ENCODE results near the gene RAD23A.
"Not testable (repeated sequence)": the region's sequence is repeated elsewhere in the genome, so short reads cannot be mapped to it uniquely, and the experiment has no call there.

RAD23A gene

DNA sequence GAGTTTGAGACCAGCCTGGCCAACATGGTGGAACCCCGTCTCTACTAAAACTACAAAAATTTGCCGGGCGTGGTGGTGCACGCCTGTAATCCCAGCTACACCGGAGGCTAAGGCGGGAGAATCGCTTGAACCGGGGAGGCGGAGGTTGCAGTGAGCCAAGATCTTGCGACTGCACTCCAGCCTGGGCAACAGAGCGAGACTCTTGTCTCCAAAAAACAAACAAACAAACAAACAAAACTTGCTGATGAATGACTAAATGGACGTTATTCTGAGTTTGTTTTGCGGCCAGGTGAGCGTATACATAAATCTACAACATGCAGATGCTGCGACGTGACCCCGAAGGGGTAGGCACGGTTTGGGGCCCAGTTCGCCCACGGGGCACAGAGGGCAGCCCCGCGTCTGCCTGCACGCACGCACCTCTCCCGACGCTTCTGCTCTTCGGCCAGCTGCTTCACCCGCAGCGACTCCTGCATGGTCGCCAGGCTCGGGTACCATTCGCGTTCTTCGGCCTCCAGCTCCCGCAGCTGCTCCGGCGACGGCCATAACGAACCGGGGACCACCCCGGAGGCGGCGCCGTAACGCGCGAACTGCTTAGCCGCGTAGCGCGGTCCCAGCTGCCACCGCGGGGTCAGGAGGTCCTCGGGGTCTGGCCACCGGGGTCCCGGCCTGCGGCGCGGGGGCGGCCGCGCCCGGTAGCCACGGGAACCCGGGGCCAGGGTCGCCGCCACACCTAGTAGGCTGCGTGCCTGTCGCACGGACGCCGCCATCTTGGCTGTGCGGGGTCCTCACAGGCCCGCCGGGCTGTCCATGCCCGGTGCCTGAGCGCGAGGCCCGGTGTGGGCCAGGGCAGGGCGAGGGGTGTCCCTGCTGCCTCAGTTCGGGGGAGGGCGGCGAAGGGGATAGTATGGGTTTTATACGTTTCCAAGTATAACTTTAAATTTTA is 11.1 kb downstream of the RAD23A start, which contains the start of gene GADD45GIP1:
TSS of gene GADD45GIP1 (minus strand) at position 778 of the 943 bp plus-strand sequence. CDS start at position 767, 11 bp downstream.
- DNase-seq, result no peak

DNA sequence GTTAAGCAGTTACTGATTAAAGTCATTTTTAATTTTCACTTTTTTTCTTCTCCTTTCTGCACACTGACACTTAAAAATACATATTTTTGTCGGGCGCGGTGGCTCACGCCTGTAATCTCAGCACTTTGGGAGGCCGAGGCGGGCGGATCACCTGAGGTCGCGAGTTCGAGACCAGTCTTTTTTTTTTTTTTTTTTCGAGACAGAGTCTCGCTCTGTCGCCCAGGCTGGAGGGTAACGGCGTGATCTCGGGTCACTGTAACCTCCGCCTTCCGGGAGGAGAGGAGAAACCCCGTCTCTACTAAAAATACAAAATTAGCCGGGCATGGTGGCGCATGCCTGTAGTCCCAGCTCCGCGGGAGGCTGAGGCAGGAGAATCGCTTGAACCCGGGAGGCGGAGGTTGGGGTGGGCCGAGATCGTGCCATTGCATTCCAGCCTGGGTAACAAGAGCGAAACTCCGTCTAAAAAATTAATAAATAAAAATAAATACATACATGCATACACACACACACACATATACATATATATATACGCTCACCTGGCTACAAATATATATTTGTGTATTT is 11.8 kb downstream of the RAD23A start:
- not testable (repeated sequence) for DNase-seq

DNA sequence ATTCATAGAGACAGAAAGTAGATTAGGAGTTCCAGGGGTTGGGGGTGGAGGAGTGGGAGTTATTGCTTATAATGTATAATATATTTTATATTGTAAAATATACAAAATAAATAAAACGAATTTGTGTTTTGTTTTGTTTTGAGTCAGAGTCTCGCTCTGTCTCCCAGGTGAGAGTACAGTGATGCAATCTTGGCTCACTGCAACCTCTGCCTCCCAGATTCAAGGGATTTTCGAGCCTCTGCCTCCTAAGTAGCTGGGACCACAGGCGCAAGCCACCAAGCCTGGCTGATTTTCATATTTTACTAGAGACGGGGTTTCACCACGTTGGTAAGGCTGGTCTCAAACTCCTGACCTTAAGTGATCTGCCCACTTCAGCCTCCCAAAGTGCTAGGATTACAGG is 13.8 kb downstream of the RAD23A start:
- no peak for DNase-seq

DNA sequence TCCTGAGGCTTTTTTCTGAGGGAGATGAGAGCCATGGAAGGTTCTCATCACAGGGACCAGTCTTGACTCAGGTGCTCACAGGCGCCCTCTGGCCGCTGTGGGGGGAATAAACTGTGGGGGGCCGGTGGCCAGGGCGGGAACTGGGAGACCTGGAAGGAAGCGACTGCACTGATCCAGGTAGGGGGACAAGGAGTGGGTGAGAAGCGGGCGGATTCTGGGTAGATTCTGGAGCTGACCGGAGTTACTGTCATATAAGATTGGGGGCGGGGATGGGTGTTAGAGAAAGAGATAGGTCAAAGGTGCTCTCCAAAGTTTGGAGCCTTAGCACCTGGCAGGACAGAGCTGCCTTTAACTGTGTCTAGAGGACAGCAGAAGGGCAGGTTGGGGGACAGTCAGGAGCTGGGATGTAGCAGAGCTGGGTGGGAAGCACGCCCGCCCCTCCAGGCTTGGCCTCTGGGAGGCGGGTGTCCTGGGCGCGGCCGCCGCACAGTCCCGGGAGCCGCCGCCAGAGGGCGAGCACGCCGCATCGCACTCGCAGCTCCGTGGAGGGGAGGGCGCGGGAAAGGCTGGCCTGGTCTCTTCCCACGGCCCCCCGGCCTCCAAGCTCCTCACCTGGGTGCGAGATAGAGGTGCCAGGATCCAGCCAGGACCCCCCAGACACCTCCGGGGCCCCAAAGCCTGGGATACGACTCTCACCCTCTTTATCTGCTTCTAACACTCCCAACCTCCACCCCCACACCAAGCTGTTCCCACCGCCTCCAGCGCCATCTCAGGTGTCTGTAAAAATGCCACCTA is 19.6 kb downstream of the RAD23A start:
- no peak for DNase-seq

DNA sequence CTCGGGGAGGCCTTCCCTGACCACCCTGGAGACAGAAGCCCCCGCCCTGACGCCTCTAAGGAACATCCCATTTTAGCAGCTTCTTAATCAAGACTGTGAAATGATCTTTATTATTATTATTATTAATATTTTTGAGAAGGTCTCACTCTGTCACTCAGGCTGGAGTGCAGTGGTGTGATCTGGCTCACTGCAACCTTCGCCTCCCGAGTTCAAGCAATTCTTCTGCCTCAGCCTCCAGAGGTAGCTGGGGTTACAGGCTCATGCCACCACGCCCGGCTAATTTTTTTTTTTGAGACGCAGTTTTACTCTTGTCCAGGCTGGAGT is 20.1 kb downstream of the RAD23A start:
- no peak for DNase-seq

DNA sequence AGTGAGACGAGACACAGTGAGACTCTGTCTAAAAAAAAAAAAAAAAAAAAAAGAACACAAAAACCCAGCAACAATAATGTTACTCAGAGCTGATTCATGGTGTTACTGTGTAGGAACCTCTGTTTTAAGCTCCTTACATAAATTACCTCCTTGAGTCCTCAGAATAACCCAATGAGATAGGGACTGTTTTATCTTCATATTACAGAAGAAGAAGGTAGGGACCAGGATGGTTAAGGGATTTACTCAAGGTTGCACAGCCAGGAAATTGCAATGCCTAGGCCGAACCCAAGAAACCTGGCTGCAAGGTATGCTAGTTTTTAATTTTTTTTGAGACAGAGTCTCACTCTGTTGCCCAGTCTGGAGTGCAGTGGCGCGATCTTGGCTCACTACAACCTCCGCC is 22.2 kb downstream of the RAD23A start:
- DNase-seq, result no peak

DNA sequence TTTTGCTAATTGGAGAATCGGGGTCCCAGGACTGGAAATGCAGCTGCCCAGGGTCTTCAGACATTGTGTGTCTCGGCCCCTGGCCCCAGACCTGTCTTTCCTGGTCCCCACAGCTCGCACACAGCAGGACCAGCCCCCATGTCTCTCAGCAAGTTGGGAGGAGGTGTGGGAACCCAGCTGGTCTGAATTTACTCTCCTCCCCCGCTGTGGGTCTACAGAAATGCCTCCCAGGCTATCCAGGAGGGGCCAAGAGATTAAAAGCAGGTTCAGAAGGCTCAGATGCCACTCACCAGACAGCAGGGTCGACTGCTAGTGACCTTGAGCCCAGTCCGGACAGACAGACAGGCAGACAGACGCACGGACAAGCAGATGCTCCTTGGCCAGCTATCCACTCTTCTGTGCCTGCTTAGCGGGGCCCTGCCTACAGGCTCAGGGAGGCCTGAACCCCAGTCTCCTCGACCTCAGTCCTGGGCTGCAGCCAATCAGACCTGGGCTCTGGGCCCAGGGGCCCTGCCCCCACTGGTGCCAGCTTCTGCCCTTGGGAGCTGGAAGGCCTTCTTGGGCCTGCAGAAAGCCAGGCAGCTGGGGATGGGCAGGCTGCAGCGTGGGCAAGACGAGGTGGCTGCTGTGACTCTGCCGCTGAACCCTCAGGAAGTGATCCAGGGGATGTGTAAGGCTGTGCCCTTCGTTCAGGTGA is 23.8 kb downstream of the RAD23A start, which contains the start of gene DAND5:
TSS of gene DAND5 (plus strand) at position 285 of the 697 bp plus-strand sequence. CDS start at position 370, 85 bp downstream.
- DNase-seq, result no peak

DNA sequence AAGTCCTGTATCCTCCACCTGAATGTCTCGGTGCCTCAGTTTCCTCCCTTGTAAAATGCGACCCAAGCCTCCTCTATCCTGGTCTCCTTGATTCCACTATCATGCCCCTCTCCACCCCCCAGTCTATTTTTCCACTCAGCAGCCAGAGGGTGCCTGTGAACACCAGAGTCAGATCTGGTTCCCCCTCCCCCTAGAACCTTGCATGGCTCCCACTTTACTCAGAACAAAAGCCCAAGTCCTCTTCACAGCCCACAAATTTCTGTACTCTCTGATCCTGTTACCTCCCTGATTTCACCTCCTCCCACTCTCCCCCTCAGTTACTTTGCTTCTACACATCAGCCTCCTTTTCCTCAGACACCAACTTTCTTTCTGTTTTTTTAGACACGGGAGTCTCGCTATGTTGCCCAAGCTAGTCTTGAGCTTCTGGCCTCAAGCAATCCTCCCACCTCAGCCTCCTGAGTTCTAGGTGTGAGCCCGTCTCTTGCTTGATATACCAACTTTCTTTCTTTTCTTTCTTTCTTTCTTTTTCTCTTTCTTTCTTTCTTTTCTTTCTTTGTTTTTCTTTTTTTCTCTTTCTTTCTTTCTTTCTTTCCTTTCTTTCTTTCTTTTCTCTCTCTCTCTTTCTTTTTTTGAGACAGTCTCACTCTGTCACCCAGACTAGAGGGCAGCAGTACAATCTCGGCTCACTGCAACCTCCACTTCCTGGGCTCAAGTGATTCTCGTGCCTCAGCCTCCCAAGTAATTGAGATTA is 24.6 kb downstream of the RAD23A start:
- DNase-seq, result no peak

DNA sequence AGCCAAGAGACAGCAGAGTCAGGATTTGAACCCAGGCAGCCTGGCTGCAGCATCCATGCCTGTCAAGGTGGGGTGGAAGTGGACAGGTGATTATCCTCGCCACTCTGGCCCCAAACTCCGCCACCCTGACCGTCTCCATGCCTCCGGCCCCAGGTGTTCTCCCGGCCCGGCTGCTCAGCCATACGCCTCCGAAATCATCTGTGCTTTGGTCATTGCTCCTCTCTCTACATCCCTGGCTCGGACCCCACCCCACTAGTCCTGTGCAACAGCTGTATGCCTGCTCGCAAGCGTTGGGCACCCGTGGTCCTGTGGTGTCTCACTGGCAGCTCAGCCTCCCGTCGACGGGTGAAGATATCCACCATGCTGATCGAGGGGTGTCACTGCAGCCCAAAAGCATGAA is 27.6 kb downstream of the RAD23A start:
- DNase-seq, result no peak

DNA sequence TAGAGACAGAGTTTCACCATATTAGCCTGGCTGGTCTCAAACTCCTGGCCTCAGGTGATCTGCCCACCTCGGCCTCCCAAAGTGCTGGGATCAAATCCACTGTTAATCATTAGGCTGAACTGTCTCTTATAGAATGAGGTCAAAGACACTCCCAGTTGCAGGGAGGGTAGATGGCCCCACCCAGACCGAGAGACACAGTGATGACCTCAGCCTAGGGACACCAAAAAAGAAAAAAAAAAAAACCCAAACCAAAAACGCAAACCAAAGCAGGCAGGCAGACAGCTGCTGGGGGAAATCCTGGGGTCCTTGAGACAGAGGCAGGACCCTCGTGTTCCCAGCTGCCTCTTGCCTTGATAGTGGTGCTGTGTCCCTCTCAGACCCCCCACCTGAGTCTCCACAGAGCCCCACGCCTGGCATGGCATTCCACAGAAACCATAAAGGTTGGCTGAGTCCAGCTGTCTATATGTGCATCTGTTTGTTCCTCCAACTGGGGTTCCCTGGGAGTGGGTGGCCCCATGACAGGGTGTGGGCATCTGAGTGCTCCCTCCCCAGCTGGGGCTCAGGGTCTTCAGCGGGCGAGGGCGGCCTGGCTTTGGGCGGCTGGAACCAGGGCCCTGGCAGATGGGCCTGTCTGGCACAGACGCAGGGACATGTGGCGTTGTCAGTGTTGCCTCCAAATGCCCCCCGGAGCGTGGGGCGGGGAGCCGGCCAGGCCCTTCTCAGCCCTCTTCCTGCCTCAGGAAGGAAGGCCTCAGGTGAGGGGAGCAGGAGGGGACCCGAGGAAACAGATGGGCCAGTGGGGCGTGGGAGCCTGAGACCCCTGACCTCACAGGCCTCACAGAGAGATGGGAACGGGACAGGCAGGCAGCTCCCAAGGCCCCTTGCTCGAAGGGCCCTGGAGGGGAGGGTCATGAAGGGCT is 28.9 kb downstream of the RAD23A start:
- no peak for DNase-seq

DNA sequence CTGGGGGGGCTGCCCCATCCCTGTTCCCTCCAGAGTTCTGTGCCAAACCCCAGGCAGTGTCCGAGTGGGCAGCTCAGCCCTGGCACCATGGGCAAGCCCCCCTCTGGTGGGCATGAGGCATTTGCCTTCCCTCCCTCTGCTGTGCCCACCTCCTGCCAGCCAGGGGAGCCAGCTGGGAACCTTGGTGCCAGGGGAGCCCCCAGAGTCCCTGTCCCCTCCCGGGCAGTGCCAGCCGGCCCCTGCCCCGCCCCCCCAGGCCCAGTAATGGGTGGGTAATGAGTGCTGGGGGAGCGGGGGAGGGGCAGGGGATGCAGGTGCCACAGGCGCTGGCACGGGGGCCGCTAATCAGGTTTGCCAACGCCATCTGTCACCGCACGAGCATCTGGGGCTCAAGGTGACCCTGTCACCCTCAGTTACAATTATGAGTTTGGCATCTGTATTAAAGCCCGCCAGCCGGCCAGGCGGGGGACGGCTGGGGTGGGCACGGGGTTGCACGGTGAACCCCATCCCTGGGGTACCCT is 29.6 kb downstream of the RAD23A start:
- DNase-seq, result no peak

DNA sequence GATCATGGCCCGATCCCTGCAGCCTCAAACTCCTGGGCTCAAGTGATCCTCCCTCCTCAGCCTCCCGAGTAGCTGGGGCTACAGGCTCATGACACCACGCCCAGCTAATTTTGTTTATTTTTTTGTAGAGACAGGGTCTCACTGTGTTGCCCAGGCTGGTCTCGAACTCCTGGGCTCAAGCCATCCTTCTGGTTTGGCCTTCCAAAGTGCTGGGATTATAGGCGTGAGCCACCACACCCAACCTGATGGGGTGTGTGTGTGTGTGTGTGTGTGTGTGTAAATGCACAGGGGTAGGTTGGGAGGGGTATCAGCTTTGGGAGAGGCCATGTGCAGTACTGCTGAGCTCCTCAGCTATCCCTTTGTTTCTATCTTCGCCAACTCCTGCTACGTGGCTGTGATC is 30.4 kb downstream of the RAD23A start:
- DNase-seq, result not testable (repeated sequence)

DNA sequence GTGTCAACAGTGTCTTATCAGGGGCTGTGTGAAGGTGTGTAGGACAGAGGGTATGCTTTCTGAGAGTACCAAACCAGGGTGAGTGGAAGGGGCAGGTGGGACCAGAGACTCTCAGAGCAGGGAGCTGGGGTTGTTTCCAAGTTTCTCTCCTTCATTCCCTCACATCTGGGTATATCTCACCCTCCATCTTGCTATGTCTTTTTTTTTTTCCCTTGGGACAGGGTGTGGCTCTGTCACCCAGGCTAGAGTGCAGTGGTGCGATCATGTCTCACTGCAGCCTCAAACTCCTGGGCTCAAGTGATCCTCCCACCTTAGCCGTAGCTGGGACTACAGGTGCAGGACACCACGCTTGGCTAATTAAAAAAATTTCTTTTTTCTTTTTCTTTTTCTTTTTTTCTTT is 34.3 kb downstream of the RAD23A start:
- no peak for DNase-seq

DNA sequence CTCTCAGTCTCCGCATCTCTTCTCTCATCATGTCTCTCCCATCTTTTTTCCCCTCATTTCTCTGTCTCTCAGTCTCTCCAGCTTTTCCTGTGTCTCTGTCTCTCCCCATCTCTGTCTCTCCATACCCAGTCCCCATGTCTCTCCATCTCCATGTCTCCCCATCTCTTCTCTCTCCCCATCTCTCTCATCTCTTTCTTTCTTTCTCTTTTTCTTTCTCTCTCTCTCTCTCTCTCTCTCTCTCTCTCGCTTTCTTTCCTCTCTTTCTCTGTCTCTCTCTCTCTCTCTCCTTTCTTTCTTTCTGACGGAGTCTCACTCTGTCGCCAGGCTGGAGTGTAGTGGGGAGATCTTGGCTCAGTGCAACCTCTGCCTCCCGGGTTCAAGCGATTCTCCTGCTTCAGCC is 37.0 kb downstream of the RAD23A start:
- no peak for DNase-seq

DNA sequence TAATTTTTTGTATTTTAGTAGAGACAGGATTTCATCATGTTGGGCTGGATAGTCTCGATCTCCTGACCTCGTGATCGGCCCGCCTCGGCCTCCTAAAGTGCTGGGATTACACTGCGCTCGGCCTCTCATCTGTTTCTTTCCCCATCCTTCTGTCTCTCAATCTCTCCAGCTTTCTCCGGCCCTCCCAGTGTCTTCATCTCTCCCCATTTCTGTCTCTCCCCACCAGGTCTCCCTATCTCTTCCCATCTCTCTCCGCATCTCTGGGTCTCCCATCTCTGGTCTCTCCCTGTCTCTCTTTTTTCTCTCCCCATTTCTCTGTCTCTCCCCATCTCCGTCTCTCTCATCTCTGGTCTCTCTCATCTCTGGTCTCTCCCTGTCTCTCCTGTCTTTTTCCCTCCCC is 37.4 kb downstream of the RAD23A start:
- DNase-seq, result no peak

DNA sequence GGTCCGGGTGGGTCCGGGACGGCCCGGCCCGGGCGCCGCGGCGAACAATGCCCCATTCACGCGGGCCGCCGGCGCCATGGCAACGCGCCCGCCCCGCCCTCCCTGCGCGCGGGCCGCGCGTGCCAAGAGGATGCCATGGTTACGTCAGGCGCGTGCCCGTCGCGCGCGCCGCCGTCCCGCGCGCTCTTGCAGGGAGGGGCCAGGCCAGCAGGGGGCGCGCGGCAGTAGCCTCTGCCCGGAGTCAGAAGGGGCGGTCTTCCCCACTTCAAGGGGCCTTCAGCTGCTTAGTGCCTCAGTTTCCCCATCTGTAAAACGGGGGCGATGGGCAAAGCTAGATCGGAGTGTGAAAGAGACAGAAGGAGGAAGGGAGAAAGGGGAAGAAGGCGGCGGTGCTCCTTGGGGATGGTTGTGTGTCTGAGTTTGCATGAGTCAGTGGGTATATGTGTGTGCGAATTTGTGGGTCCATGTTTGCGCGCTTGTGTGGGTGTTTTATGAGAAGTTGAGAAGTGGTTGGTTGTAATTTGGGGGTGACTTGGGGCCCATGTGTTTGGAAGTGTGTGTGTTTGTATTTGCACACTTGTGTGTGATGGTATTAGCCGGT is 38.0 kb downstream of the RAD23A start:
- DNase-seq, result no peak

DNA sequence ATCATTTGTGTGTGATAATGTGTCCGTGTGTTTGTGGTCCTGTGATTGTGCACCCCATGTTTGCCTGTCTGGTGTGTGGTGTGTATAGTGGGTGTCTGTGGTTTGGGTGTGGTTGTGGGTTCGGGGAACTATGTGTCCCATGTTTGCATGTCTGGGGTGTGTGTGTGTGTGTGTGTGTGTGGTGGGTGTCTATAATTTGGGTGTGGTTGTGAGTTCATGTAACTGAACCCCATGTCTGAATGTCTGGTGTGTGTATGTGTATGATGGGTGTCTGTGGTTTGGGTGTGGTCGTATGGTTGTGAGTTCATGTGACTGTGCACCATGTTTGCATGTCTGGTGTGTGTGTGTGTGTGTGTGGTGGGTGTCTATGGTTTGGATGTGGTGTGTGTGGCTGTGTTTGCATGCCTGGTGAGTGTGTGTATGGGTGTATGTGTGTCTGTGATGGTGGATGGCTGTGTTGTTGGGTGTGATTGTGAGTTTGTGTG is 38.5 kb downstream of the RAD23A start:
- DNase-seq, result no peak

DNA sequence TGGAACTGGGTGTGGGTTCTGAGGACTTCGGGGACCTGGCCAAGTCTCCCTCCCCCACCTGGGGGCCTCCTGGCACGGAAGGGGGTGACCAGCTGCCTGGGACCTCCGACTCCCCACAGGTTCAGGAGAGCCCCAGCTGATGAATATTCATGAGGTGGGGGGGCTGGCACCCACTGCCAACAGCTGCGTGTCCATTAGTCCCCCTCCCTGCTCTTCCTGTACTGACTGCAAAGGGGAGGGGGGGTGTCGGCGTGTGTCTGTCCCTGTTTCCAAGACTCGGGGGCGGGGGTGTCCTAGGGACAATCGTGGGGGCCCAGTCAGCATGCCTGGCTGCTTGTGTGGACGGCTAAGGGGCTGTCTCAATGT is 39.0 kb downstream of the RAD23A start:
- DNase-seq, result no peak

DNA sequence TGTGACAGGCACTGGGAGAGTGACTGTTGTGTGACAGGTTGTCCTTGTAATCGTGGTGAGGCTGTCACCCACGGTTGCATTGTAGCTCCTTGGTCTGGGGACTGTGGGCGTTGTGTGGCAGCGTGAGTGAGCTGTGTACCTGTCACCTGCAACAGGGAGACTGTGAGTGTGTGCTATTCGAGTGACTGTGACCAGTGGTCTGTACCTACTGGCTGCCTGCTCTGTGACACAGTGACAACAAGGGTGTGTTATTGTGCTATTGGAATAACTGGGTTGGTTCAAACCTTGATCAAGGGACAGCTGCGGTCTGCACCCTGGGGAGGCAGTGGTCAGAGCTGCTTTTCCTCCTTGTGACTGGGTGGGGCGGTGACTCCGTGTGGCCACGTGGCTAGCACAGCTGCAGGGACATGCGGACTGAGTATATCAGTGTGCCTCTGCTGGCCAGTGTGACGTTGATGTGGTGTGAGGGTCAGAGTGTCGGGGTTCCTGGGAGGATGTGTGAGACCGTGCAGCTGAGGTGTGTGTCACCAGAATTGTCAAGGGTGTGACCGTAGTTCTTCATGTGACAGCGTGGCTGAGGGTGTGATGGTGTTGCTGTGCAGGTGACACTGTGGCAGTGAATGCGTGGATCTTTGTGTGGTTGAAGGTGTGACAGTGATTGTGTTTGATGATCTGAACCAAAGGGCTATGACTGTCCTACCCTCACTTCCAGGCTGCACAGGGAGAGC is 39.6 kb downstream of the RAD23A start:
- DNase-seq, result no peak

DNA sequence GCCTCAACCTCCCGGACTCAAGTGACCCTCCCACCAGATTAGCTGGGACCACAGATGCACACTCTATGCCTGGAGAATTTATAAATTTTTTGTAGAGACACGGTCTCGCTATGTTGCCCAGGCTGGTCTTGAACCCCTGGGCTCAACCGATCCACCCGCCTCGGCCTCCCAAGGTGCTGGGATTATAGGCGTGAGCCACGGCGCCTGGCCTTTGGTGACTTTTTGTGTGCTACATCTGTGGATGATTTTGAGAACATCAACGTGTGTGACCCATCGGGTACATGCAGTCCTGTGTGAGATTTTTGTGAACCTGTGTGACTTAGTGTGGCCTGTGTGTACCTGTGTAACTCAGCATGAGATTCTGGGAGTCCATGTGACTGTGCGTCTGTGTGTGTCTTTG is 41.1 kb downstream of the RAD23A start:
- no peak for DNase-seq
